AG09309 (cell line): ENCODE data around the gene TMEM167B.

Experiments used
- DNase-seq: peaks from one replicate; pipeline ENCODE4 v3.0.0-alpha.2; 2010; ENCODE audit warnings: low read depth
- H3K4me3 ChIP-seq: 2 replicates; pipeline ENCODE4 v1.5.1; 2011; ENCODE audit warnings: mild to moderate bottlenecking, low read depth, low read length, moderate library complexity; ENCODE audit not compliant: control insufficient read depth
- CTCF ChIP-seq: IDR thresholded peaks from 2 replicates; pipeline ENCODE4 v1.5.1; 2011; ENCODE audit warnings: mild to moderate bottlenecking, low read depth, low read length, inconsistent platforms; ENCODE audit not compliant: insufficient read depth, control insufficient read depth; ENCODE audit errors: missing control alignments

TMEM167B gene

GRCh38 chr1:109091839-109092193, 1.3 kb downstream of the TMEM167B start:
- H3K4me3 ChIP-seq = peak overlapping the region; percentile 78
- no peak for TF ChIP-seq CTCF
- DNase-seq = no peak

DNA sequence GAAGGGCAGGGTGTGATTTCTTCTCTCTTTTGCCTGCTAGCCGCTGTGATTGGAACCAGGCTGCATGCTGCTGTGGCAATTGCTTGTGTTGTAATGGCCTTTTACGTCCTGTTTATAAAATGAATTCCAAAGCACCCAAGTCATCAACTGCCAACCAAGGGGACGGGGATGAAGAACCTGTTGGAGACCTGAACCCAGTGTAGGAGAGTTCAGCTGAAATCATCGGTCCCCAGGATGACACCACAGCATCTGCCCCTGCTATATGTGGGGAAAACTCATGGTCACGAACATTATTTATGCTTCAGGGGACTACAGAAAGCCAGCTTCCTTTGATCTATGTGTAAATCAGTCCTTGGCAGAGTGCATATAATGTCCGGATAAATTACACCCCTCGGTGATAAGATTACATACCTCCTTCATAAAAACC, 3.8 kb downstream of the TMEM167B start:
- DNase-seq = no peak
- TF ChIP-seq CTCF = no peak
- H3K4me3 ChIP-seq = no peak overlapping the region

DNA sequence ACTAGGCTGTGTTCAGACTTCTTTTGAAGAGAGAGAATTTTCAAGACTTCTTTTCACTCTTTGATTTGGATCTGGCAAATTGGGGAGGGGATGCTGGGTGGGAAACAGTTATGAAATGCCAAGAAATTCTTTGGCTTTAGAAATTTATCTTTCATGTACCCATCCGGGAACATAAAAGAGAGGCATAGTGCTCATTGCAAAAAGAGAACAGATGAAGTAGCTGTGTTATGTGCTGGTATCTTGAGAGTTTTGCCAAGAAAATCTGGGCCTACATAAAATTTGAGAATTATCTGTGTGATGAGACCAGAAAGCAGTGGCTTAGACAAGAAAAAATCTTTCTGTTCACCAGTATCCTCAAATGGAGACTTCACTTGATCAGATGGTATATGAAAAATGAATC, 4.3 kb downstream of the TMEM167B start:
- no peak overlapping the region for H3K4me3 ChIP-seq
- DNase-seq = no peak
- no peak for TF ChIP-seq CTCF

DNA sequence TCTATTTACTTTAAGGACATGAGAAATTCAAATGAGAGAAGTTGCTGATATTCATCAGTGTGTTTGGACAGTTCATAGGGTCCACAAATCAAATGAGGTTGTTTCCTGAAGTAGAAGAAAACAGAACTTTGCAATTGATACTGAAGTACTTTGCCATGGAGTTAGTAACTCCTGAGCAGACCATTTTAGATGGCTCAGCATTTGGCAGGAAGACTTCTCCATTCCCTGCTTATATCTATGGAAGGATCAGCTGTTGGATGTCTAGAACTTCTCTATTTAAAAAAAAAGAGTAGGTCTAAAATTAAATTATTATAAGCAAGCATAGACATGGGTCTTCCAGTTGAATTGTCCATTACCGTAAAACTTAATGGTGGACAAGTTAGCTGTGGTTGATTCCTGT, 5.1 kb downstream of the TMEM167B start:
- H3K4me3 ChIP-seq = no peak overlapping the region
- DNase-seq = no peak
- TF ChIP-seq CTCF = no peak

GRCh38 chr1:109096120-109096519, 5.6 kb downstream of the TMEM167B start:
- DNase-seq = no peak
- H3K4me3 ChIP-seq = no peak overlapping the region
- no peak for TF ChIP-seq CTCF

DNA sequence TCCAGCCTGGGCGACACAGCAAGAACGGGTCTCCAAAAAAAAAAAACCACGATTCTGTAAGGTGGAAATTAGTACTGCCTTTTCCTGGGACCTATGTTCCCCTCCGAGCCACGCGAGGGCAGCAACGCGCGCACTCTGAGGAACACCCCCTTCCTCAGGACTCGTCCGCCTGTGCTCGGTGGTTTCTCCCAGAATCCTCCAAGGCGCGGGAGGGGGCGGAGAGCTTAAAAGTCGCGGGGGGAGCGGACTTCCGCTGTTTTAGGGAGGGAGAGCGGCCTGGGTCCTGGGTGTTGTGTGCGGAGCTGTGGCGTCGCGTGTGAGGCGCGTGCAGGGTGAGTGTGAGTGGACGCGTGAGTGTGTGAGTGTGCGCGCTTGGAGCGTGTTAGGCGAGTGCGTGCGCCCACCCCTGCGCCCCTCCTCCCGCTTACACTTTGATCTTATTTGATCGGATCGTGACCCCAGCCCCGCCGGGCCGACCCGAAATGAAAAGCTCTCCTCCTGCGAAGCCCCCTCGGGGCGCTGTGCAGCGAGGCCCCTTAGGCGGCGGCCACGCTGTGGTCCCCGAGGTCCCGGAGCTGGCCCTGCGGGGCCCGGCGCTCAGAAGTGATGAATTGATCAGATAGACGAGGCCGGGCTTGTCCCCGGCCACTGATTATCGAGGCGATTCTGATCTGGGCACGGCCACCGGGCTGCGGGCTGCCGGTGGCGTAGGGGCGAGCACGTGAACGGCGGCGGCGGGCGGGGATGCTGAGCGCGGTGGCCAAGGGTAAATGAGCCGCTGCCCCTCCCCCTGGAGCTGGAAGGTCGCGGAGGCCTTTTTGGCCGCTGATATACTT, 9.6 kb downstream of the TMEM167B start:
- peak; percentile 89 for DNase-seq
- TF ChIP-seq CTCF = peak; percentile 90

More for the DNA sequence above, 9.6 kb downstream of the TMEM167B start:
- peak overlapping the region; percentile 90 for H3K4me3 ChIP-seq
